ENCODE results near the gene PRPF8. TPM values are rescaled to one million over a fixed set of nuclear protein-coding genes. Genes with fewer than 3 reads are reported as not detected.

The PRPF8 gene
- total and polyA plus RNA-seq, 2 donors (not counting 1 experiment from before 2014, with no cell fraction given), result 177 to 423 TPM

GRCh38 chr17:1644493-1645206 lies 40.0 kb downstream of the PRPF8 start:
- Histone ChIP-seq H3K4me2 (replicated peaks; ENCODE audit: low read depth, low read length, poor library complexity, severe bottlenecking) (peak overlapping the region; percentile 99), H3K4me3 (ENCODE audit: control extremely low read depth in 1 of 5, extremely low read depth in 1 of 5, insufficient read depth in 1 of 5, low read depth in 2 of 5, low read length in 4 of 5) (peak overlapping the region in 1 of 5 experiments; percentile 66)

More at GRCh38 chr17:1644493-1645206, 40.0 kb downstream of the PRPF8 start:
- H3K9me3 ChIP-seq (ENCODE audit: control extremely low read depth in 1 of 3, control insufficient read depth in 2 of 3, insufficient read depth in 1 of 3, low read length in 2 of 3), result peaks cover 0 to 5% (median 0%) of the 10 kb centered on the region in 3 donors
- H3K9ac ChIP-seq (ENCODE audit: low read length), result peak overlapping the region; percentile 63
- Mint-ChIP-seq H3K9me3 (ENCODE audit: insufficient read depth) (no peaks in the 10 kb centered on the region), H3K4me1 (peaks cover 30% of the 10 kb centered on the region), H3K27me3 (no peaks in the 10 kb centered on the region), H3K4me3 (peak overlapping the region; percentile 91), H3K27ac (peak overlapping the region; percentile 91)
- H3K79me2 ChIP-seq (ENCODE audit: control insufficient read depth, insufficient read depth, low read length), result no peaks in the 10 kb centered on the region
- peaks cover 29 to 37% of the 10 kb centered on the region in 2 donors for H3K4me1 ChIP-seq (ENCODE audit: control insufficient read depth in 2 of 2, insufficient read depth in 2 of 2, low read length in 2 of 2)
- H3K27ac ChIP-seq (ENCODE audit: low read length in 2 of 2), result no peak overlapping the region
- H3K36me3 ChIP-seq (replicated peaks in 1 of 2; ENCODE audit: control extremely low read depth in 1 of 2, control insufficient read depth in 1 of 2, extremely low read depth in 1 of 2, insufficient read depth in 2 of 2, low read length in 1 of 2), result no peaks in the 10 kb centered on the region
- POLR2A ChIA-PET, result interaction anchor here (0.7 to 3.1 kb wide), 4 partner anchors 13 to 75 kb away, joined by 4 to 29 read pairs (median 6); partner anchors contain the start of gene SLC43A2
- WGBS (ENCODE audit: insufficient coverage), result 11% methylated on average over 15 of the region's 15 CpGs
- peaks cover 1% of the 10 kb centered on the region for H4K20me1 ChIP-seq (ENCODE audit: control insufficient read depth, insufficient read depth, low read length, poor library complexity, severe bottlenecking)
- TF ChIP-seq CTCF (IDR thresholded peaks at IDR 0.05) (no peak), EZH2 (IDR thresholded peaks at IDR 0.05; ENCODE audit: borderline replicate concordance, insufficient read depth, low read depth, low read length, poor library complexity, severe bottlenecking) (no peak)
- CTCF ChIA-PET, result interaction anchor here (7.1 to 7.8 kb wide), 2 partner anchors 16 to 72 kb away, joined by 93 to 135 read pairs; partner anchors contain the start of gene SLC43A2
- intact Hi-C loops (cut with micrococcal nuclease), result loop anchor here (5.0 kb wide), 2 partner anchors 127 to 387 kb away; partner anchors contain the start of gene INPP5K
- H2AFZ ChIP-seq (ENCODE audit: insufficient read depth, low read depth, low read length, poor library complexity, severe bottlenecking), result no peak overlapping the region
- peak; percentile 84 for DNase-seq
- peaks cover 0 to 3% (median 0%) of the 10 kb centered on the region in 4 experiments for H3K27me3 ChIP-seq (replicated peaks in 1 of 4; ENCODE audit: control extremely low read depth in 1 of 4, control insufficient read depth in 3 of 4, insufficient read depth in 4 of 4, low read length in 3 of 4)
- peak; percentile 9 for ATAC-seq (ENCODE audit: low read depth)

All from B cell (primary cell).